GM13976 (cell line): ENCODE measurements around the gene ZWILCH.
"Not testable (repeated sequence)": the region's sequence is repeated elsewhere in the genome, so short reads cannot be mapped to it uniquely, and the experiment has no call there.

Source experiments
- DNase-seq: peaks from one replicate; pipeline ENCODE4 v3.0.0; 2012; ENCODE audit warnings: low spot score
- in situ Hi-C: fragments of 300-500 bp; cut with MboI; formaldehyde crosslinking; loops from one replicate; pipeline ENCODE4 v1.12.0; 2022; ENCODE audit warnings: low sequenced_read_pairs, mixed read lengths, inconsistent platforms; ENCODE audit not compliant: unreplicated experiment
- TF ChIP-seq, protein P1 (sequence below): IDR thresholded peaks from 2 replicates; pipeline ENCODE4 v1.5.1; 2012; ENCODE audit warnings: borderline replicate concordance, mild to moderate bottlenecking; ENCODE audit not compliant: insufficient read depth; ENCODE audit errors: extremely low read depth, missing control alignments, control extremely low read depth

Gene ZWILCH

DNA sequence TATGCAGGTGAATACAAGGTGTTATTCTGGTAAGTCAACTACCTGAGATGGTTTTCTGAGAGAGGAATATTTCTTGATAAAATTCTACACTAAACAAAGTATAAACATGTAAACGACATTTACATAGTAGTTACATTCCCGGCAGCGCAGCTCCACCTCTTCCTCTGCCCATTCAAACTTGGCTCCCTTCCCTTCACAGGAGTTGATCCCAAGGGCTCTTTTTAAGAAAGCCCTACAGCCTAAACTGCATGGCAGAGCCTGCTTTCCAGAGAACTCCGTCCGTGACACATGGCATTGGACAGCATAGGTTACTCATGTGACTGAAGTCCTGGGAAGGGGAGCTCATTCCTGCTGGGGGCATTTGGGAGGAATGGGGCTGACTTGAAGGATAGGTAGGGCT is 82.6 kb downstream of the ZWILCH start:
- no peak for DNase-seq
- TF ChIP-seq, protein P1, sequence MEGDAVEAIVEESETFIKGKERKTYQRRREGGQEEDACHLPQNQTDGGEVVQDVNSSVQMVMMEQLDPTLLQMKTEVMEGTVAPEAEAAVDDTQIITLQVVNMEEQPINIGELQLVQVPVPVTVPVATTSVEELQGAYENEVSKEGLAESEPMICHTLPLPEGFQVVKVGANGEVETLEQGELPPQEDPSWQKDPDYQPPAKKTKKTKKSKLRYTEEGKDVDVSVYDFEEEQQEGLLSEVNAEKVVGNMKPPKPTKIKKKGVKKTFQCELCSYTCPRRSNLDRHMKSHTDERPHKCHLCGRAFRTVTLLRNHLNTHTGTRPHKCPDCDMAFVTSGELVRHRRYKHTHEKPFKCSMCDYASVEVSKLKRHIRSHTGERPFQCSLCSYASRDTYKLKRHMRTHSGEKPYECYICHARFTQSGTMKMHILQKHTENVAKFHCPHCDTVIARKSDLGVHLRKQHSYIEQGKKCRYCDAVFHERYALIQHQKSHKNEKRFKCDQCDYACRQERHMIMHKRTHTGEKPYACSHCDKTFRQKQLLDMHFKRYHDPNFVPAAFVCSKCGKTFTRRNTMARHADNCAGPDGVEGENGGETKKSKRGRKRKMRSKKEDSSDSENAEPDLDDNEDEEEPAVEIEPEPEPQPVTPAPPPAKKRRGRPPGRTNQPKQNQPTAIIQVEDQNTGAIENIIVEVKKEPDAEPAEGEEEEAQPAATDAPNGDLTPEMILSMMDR: no peak
- in situ Hi-C loops: no loop called here

DNA sequence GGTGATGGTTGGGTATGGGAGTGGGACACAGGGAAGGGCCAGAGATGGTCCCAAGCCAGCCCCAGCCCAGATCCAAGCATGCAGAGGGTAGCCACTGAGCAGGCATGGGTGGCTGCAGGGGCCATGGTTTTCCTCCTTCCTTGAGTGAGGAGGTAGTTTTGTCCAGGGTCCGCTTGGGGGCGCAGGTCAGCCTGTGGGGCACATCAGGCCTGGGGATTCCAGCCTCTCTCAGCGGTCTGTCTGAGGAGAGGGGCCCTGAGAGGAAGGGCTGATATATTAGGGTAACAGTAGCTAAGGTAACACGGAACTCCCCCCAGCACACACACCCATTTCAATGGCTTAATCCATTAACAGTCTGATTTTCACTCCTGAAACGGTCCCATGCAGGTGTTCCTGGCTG is 83.4 kb downstream of the ZWILCH start:
- no peak for DNase-seq
- in situ Hi-C loops: no loop called here
- TF ChIP-seq, protein P1: no peak

DNA sequence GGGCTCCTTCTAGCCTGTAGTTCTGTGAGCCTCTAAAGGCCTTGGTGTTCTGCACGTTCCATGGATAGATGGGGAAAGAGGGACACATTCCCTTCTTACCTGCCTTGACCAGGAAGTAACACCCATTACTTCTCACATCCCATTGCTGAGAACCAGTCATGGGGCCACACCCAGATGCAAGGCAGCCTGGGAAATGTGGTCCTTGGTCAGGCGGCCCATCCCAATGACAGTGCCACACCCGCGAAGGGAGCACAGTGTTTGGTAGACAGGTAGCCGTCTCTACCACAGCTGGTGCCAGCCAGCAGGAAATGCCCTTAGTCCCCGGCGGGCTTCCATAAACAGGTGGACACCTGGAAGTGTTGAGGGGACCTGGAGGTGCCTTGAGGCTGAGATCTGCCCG is 83.8 kb downstream of the ZWILCH start:
- no peak for DNase-seq

DNA sequence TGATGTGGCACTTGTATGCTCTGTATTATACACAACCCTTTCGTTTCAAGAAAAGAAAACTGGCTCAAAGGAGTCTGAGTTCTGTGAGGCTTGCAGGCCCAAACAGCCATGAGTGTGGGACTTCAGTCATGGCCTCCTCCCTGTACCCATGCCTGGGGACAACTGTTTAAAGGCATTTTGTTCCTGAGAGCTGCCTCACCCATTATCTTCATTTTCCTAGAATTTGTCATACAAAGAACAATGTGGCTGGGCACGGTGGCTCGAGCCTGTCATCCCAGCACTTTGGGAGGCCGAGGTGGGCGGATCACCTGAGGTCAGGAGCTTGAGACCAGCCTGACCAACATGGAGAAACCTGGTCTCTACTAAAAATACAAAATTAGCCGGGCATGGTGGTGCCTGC is 84.3 kb downstream of the ZWILCH start:
- DNase-seq, in situ Hi-C loops: not testable (repeated sequence)

More for the DNA sequence above, 83.8 kb downstream of the ZWILCH start:
- in situ Hi-C loops: no loop called here
- TF ChIP-seq, protein P1: no peak

DNA sequence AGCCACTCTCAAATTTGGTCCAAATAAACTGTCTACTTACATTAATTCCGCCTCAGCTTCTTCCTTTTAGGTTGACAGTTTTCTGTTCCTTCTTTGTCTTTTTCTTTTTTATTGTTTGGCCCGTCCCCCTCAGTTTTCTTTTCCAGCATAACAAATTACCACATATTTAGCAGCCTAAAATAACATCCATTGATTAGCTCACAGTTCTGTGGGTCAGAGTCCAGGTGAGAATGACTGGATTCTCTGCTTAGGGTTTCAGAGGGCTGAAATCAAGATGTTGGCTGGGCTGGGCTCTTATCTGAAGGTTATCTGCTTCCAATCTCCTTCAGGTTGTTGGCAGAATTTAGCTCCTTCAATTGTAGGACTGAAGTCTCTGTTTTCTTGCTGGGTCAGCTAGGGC is 85.3 kb downstream of the ZWILCH start:
- DNase-seq: no peak
- TF ChIP-seq, protein P1: no peak
- in situ Hi-C loops: no loop called here

DNA sequence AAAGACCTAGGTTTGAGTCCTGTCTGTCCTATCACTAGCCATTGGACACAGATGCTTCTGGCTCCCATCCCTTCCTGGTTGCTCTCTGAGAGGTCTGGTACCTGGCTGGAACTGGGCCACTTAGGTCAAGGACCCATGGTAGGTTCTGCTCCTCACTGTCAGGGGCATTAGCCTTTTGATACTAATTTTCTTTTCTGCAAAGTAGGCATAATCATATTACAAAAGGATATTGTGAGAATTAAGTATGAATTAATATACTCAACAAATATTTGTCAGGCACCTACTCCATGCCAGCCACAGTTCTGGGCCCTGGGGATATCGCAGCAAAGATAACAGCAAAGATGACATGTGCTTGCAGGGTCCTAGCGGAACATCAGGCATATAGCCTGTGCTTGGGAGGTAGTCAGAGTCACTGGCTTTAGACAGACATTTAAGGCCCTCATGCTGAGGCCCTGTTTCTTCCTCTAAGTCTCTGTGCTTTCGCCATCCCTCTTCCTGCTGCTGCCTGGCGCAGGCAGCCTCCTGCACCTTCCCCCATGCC is 86.3 kb downstream of the ZWILCH start:
- DNase-seq: no peak
- TF ChIP-seq, protein P1: no peak
- in situ Hi-C loops: no loop called here

DNA sequence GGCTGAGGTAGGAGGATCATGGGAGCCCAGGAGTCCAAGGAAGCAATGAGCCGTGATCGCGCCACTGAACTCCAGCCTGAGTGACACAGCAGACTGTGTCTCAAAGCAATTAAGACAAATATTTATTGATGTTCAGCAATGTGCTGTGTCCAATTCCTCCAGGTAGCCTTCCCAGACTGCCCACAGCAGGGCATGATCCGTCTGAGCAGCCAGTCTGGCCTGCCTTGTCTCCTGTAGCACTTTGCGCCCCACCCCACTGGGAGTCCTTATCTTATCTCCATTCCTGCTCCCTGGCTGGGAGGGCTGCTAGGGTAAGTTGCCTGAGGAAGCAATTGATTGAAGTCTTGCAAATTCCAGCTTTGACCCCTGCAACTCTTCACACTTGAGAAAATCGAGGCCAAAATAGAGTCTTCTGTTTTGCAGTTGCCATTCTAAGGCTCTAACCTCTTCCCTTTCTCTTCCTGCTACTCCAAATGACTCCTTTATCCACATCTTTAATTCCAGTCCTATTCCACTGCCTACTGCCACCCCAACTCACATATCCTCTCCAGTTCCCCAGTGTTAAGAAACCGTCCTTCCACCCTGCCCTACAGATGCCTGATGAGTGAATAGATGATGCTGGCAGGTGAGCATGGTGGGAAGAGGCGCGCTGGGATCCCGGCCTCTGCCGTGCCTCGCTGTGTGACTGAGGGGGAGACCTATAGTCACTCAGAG is 87.5 kb downstream of the ZWILCH start:
- DNase-seq: no peak
- in situ Hi-C loops: no loop called here
- TF ChIP-seq, protein P1: no peak
